ENCODE data around the gene NKAIN2.

Gene NKAIN2

GRCh38 chr6:124599656-124600055, 796.0 kb downstream of the NKAIN2 start:
- Histone ChIP-seq H3K27ac (ENCODE audit: low read depth, low read length) (no peak overlapping the region), H3K79me2 (ENCODE audit: control insufficient read depth, insufficient read depth, low read length, unreplicated experiment) (no peaks in the 10 kb centered on the region), H2AFZ (ENCODE audit: low read length, unreplicated experiment) (no peak overlapping the region), H3K4me1 (ENCODE audit: control insufficient read depth, insufficient read depth, low read length, unreplicated experiment) (no peaks in the 10 kb centered on the region), H3K36me3 (ENCODE audit: insufficient read depth, low read length) (no peaks in the 10 kb centered on the region), H3K4me3 (ENCODE audit: low read depth, low read length) (no peak overlapping the region), H3K27me3 (ENCODE audit: insufficient read depth, low read length) (peaks cover 8% of the 10 kb centered on the region)

GRCh38 chr6:124604719-124605118, 801.1 kb downstream of the NKAIN2 start:
- H2AFZ ChIP-seq (ENCODE audit: low read length, unreplicated experiment): no peak overlapping the region
- no peak overlapping the region for H3K4me3 ChIP-seq (ENCODE audit: low read depth, low read length)
- H3K79me2 ChIP-seq (ENCODE audit: control insufficient read depth, insufficient read depth, low read length, unreplicated experiment): no peaks in the 10 kb centered on the region
- H3K36me3 ChIP-seq (ENCODE audit: insufficient read depth, low read length): no peaks in the 10 kb centered on the region
- peaks cover 4% of the 10 kb centered on the region; the same call in 1 of the 2 replicates for H3K27me3 ChIP-seq (ENCODE audit: insufficient read depth, low read length)
- H3K27ac ChIP-seq (ENCODE audit: low read depth, low read length): no peak overlapping the region
- H3K4me1 ChIP-seq (ENCODE audit: control insufficient read depth, insufficient read depth, low read length, unreplicated experiment): no peaks in the 10 kb centered on the region

GRCh38 chr6:124607119-124607627, 803.5 kb downstream of the NKAIN2 start:
- Histone ChIP-seq H3K4me3 (ENCODE audit: low read depth, low read length) (no peak overlapping the region), H3K4me1 (ENCODE audit: control insufficient read depth, insufficient read depth, low read length, unreplicated experiment) (no peaks in the 10 kb centered on the region), H2AFZ (ENCODE audit: low read length, unreplicated experiment) (no peak overlapping the region), H3K27ac (ENCODE audit: low read depth, low read length) (no peak overlapping the region), H3K79me2 (ENCODE audit: control insufficient read depth, insufficient read depth, low read length, unreplicated experiment) (no peaks in the 10 kb centered on the region), H3K27me3 (ENCODE audit: insufficient read depth, low read length) (peaks cover 4% of the 10 kb centered on the region; the same call in 1 of the 2 replicates), H3K36me3 (ENCODE audit: insufficient read depth, low read length) (no peaks in the 10 kb centered on the region)

GRCh38 chr6:124613031-124613430, 809.4 kb downstream of the NKAIN2 start:
- Histone ChIP-seq H3K36me3 (ENCODE audit: insufficient read depth, low read length) (no peaks in the 10 kb centered on the region), H3K79me2 (ENCODE audit: control insufficient read depth, insufficient read depth, low read length, unreplicated experiment) (no peaks in the 10 kb centered on the region), H3K4me3 (ENCODE audit: low read depth, low read length) (no peak overlapping the region), H2AFZ (ENCODE audit: low read length, unreplicated experiment) (no peak overlapping the region), H3K27ac (ENCODE audit: low read depth, low read length) (no peak overlapping the region), H3K4me1 (ENCODE audit: control insufficient read depth, insufficient read depth, low read length, unreplicated experiment) (no peaks in the 10 kb centered on the region), H3K27me3 (ENCODE audit: insufficient read depth, low read length) (no peaks in the 10 kb centered on the region)

GRCh38 chr6:124622351-124622750, 818.7 kb downstream of the NKAIN2 start:
- Histone ChIP-seq H3K79me2 (ENCODE audit: control insufficient read depth, insufficient read depth, low read length, unreplicated experiment) (no peaks in the 10 kb centered on the region), H3K27ac (ENCODE audit: low read depth, low read length) (no peak overlapping the region), H3K4me1 (ENCODE audit: control insufficient read depth, insufficient read depth, low read length, unreplicated experiment) (no peaks in the 10 kb centered on the region), H3K27me3 (ENCODE audit: insufficient read depth, low read length) (no peaks in the 10 kb centered on the region), H2AFZ (ENCODE audit: low read length, unreplicated experiment) (no peak overlapping the region), H3K36me3 (ENCODE audit: insufficient read depth, low read length) (no peaks in the 10 kb centered on the region), H3K4me3 (ENCODE audit: low read depth, low read length) (no peak overlapping the region)

GRCh38 chr6:124633655-124634054, 830.0 kb downstream of the NKAIN2 start:
- Histone ChIP-seq H3K4me3 (ENCODE audit: low read depth, low read length) (no peak overlapping the region), H3K36me3 (ENCODE audit: insufficient read depth, low read length) (no peaks in the 10 kb centered on the region), H2AFZ (ENCODE audit: low read length, unreplicated experiment) (no peak overlapping the region), H3K79me2 (ENCODE audit: control insufficient read depth, insufficient read depth, low read length, unreplicated experiment) (no peaks in the 10 kb centered on the region), H3K27ac (ENCODE audit: low read depth, low read length) (no peak overlapping the region), H3K4me1 (ENCODE audit: control insufficient read depth, insufficient read depth, low read length, unreplicated experiment) (no peaks in the 10 kb centered on the region), H3K27me3 (ENCODE audit: insufficient read depth, low read length) (no peaks in the 10 kb centered on the region)

- no peaks in the 10 kb centered on the region for H3K36me3 ChIP-seq (ENCODE audit: insufficient read depth, low read length)
Measured at GRCh38 chr6:124640432-124640831, 836.8 kb downstream of the NKAIN2 start.

GRCh38 chr6:124655866-124656265, 852.2 kb downstream of the NKAIN2 start:
- Histone ChIP-seq H2AFZ (ENCODE audit: low read length, unreplicated experiment) (no peak overlapping the region), H3K79me2 (ENCODE audit: control insufficient read depth, insufficient read depth, low read length, unreplicated experiment) (no peaks in the 10 kb centered on the region), H3K4me1 (ENCODE audit: control insufficient read depth, insufficient read depth, low read length, unreplicated experiment) (peaks cover 9% of the 10 kb centered on the region), H3K36me3 (ENCODE audit: insufficient read depth, low read length) (no peaks in the 10 kb centered on the region), H3K27me3 (ENCODE audit: insufficient read depth, low read length) (no peaks in the 10 kb centered on the region), H3K4me3 (ENCODE audit: low read depth, low read length) (no peak overlapping the region; the same call in 1 of the 2 replicates), H3K27ac (ENCODE audit: low read depth, low read length) (peak overlapping the region; percentile 52; the same call in 1 of the 2 replicates)

More at GRCh38 chr6:124640432-124640831, 836.8 kb downstream of the NKAIN2 start:
- Histone ChIP-seq H3K4me3 (ENCODE audit: low read depth, low read length) (no peak overlapping the region), H3K4me1 (ENCODE audit: control insufficient read depth, insufficient read depth, low read length, unreplicated experiment) (no peaks in the 10 kb centered on the region), H3K27me3 (ENCODE audit: insufficient read depth, low read length) (no peaks in the 10 kb centered on the region), H2AFZ (ENCODE audit: low read length, unreplicated experiment) (no peak overlapping the region), H3K79me2 (ENCODE audit: control insufficient read depth, insufficient read depth, low read length, unreplicated experiment) (no peaks in the 10 kb centered on the region), H3K27ac (ENCODE audit: low read depth, low read length) (no peak overlapping the region)

GRCh38 chr6:124658053-124658452, 854.4 kb downstream of the NKAIN2 start:
- no peaks in the 10 kb centered on the region for H3K36me3 ChIP-seq (ENCODE audit: insufficient read depth, low read length)
- H3K4me3 ChIP-seq (ENCODE audit: low read depth, low read length): no peak overlapping the region
- no peak overlapping the region for H3K27ac ChIP-seq (ENCODE audit: low read depth, low read length)
- no peaks in the 10 kb centered on the region for H3K27me3 ChIP-seq (ENCODE audit: insufficient read depth, low read length)
- H3K79me2 ChIP-seq (ENCODE audit: control insufficient read depth, insufficient read depth, low read length, unreplicated experiment): no peaks in the 10 kb centered on the region
- H2AFZ ChIP-seq (ENCODE audit: low read length, unreplicated experiment): no peak overlapping the region
- H3K4me1 ChIP-seq (ENCODE audit: control insufficient read depth, insufficient read depth, low read length, unreplicated experiment): peaks cover 9% of the 10 kb centered on the region

GRCh38 chr6:124659427-124659826, 855.8 kb downstream of the NKAIN2 start:
- H3K4me3 ChIP-seq (ENCODE audit: low read depth, low read length): no peak overlapping the region
- no peaks in the 10 kb centered on the region for H3K27me3 ChIP-seq (ENCODE audit: insufficient read depth, low read length)
- H2AFZ ChIP-seq (ENCODE audit: low read length, unreplicated experiment): no peak overlapping the region
- no peaks in the 10 kb centered on the region for H3K79me2 ChIP-seq (ENCODE audit: control insufficient read depth, insufficient read depth, low read length, unreplicated experiment)
- no peak overlapping the region for H3K27ac ChIP-seq (ENCODE audit: low read depth, low read length)
- H3K4me1 ChIP-seq (ENCODE audit: control insufficient read depth, insufficient read depth, low read length, unreplicated experiment): peaks cover 9% of the 10 kb centered on the region
- no peaks in the 10 kb centered on the region for H3K36me3 ChIP-seq (ENCODE audit: insufficient read depth, low read length)

GRCh38 chr6:124660185-124660584, 856.5 kb downstream of the NKAIN2 start:
- H3K4me1 ChIP-seq (ENCODE audit: control insufficient read depth, insufficient read depth, low read length, unreplicated experiment): peaks cover 9% of the 10 kb centered on the region
- no peak overlapping the region for H2AFZ ChIP-seq (ENCODE audit: low read length, unreplicated experiment)
- H3K4me3 ChIP-seq (ENCODE audit: low read depth, low read length): no peak overlapping the region
- H3K27me3 ChIP-seq (ENCODE audit: insufficient read depth, low read length): no peaks in the 10 kb centered on the region
- no peaks in the 10 kb centered on the region for H3K36me3 ChIP-seq (ENCODE audit: insufficient read depth, low read length)
- no peaks in the 10 kb centered on the region for H3K79me2 ChIP-seq (ENCODE audit: control insufficient read depth, insufficient read depth, low read length, unreplicated experiment)
- no peak overlapping the region for H3K27ac ChIP-seq (ENCODE audit: low read depth, low read length)

Measured in ACC112 (cell line).